ENCODE results near the gene TAL1.

The TAL1 gene

DNA sequence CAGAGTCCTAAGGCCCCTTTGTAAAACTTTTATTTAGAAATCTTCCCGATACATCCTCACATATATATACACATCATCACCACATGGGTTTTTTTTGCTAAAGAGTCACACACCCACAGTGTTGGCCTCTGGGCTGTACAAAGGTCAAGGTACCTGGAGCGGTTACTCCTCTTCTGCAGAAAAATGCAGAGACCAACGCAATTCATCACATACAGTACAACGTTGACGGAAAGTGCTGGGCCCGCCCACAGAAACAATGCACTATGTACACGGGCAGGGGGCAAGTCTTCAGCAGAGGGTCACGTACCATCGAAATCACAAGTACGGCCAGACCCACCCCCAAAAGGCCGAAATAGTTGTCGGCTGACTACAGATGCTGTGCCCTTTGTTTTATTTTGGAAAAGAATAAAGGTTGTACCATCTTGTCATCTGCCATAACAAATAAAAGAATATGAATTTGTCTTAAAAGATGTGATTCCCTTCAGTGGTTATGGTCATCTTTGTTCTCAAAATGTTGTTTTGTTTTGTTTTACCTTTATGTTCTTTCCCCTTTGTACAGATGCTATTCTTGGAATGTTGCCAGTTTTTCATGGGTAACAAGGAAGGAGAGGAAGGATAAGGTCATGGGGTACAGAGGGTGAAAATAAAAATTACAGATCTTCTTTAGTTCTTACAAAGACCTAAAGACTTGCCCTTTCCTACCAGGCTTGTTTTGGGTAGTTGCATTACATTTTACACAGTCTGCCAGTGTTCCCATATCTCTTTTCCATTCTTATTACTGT is 15.6 kb downstream of the TAL1 start:
- TF ChIP-seq, protein P1, sequence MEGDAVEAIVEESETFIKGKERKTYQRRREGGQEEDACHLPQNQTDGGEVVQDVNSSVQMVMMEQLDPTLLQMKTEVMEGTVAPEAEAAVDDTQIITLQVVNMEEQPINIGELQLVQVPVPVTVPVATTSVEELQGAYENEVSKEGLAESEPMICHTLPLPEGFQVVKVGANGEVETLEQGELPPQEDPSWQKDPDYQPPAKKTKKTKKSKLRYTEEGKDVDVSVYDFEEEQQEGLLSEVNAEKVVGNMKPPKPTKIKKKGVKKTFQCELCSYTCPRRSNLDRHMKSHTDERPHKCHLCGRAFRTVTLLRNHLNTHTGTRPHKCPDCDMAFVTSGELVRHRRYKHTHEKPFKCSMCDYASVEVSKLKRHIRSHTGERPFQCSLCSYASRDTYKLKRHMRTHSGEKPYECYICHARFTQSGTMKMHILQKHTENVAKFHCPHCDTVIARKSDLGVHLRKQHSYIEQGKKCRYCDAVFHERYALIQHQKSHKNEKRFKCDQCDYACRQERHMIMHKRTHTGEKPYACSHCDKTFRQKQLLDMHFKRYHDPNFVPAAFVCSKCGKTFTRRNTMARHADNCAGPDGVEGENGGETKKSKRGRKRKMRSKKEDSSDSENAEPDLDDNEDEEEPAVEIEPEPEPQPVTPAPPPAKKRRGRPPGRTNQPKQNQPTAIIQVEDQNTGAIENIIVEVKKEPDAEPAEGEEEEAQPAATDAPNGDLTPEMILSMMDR (IDR thresholded peaks at IDR 0.05; ENCODE audit: low read depth, low read length): no peak
- no peak overlapping the region for H3K27ac ChIP-seq
- DNase-seq: no peak
- H3K4me3 ChIP-seq (ENCODE audit: low read depth, low read length): no peak overlapping the region
- H3K9me3 ChIP-seq (ENCODE audit: severe bottlenecking): peaks cover 3% of the 10 kb centered on the region
- peaks cover 35% of the 10 kb centered on the region for H3K27me3 ChIP-seq (ENCODE audit: insufficient read depth, low read depth, severe bottlenecking)
- H3K36me3 ChIP-seq: no peaks in the 10 kb centered on the region

DNA sequence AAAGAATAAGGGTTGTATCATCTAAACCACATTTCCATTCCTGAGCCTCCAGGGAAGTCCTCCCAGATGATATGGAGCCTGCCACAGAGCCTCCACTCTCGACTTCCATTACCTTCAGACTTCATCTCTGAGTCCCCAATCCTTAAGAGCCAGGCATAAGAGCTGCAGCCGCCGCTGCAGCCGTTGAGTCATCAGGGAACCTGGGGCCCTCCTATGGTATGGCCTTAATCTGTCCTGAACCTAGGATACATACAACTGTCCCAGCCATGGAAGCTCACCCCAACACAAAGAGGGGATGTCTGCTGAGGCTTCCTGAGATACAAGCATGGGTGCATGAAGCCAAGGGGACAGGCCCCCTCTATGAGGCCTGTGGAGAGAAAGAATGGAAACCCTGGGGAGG is 16.3 kb downstream of the TAL1 start:
- H3K27me3 ChIP-seq (ENCODE audit: insufficient read depth, low read depth, severe bottlenecking): peaks cover 30% of the 10 kb centered on the region
- H3K27ac ChIP-seq: no peak overlapping the region
- H3K9me3 ChIP-seq (ENCODE audit: severe bottlenecking): peaks cover 3% of the 10 kb centered on the region
- no peak for DNase-seq
- TF ChIP-seq, protein P1 (IDR thresholded peaks at IDR 0.05; ENCODE audit: low read depth, low read length): no peak
- H3K4me3 ChIP-seq (ENCODE audit: low read depth, low read length): no peak overlapping the region
- no peaks in the 10 kb centered on the region for H3K36me3 ChIP-seq

GRCh38 chr1:47214549-47214948 is 17.5 kb downstream of the TAL1 start:
- no peak overlapping the region for H3K27ac ChIP-seq

GRCh38 chr1:47213230-47213963 is 18.6 kb downstream of the TAL1 start:
- TF ChIP-seq, protein P1 (IDR thresholded peaks at IDR 0.05; ENCODE audit: low read depth, low read length): no peak
- H3K9me3 ChIP-seq (ENCODE audit: severe bottlenecking): peaks cover 3% of the 10 kb centered on the region
- H3K27me3 ChIP-seq (ENCODE audit: insufficient read depth, low read depth, severe bottlenecking): peaks cover 38% of the 10 kb centered on the region
- no peak overlapping the region for H3K4me3 ChIP-seq (ENCODE audit: low read depth, low read length)
- no peak for DNase-seq
- no peak overlapping the region for H3K27ac ChIP-seq
- H3K36me3 ChIP-seq: no peaks in the 10 kb centered on the region

More at GRCh38 chr1:47214549-47214948, 17.5 kb downstream of the TAL1 start:
- TF ChIP-seq, protein P1 (IDR thresholded peaks at IDR 0.05; ENCODE audit: low read depth, low read length): no peak
- Histone ChIP-seq H3K36me3 (no peaks in the 10 kb centered on the region), H3K27me3 (ENCODE audit: insufficient read depth, low read depth, severe bottlenecking) (peaks cover 33% of the 10 kb centered on the region), H3K9me3 (ENCODE audit: severe bottlenecking) (peaks cover 3% of the 10 kb centered on the region), H3K4me3 (ENCODE audit: low read depth, low read length) (no peak overlapping the region)
- no peak for DNase-seq

- Histone ChIP-seq H3K4me3 (ENCODE audit: low read depth, low read length) (no peak overlapping the region), H3K36me3 (no peaks in the 10 kb centered on the region), H3K9me3 (ENCODE audit: severe bottlenecking) (peaks cover 3% of the 10 kb centered on the region), H3K27ac (no peak overlapping the region), H3K27me3 (ENCODE audit: insufficient read depth, low read depth, severe bottlenecking) (peaks cover 38% of the 10 kb centered on the region)
- TF ChIP-seq, protein P1 (IDR thresholded peaks at IDR 0.05; ENCODE audit: low read depth, low read length): no peak
- no peak for DNase-seq
These were observed 19.3 kb downstream of the TAL1 start for GRCh38 chr1:47212636-47213229.

All from WERI-Rb-1 (cell line).